ENCODE data around the gene RBMS3.

Gene RBMS3

DNA sequence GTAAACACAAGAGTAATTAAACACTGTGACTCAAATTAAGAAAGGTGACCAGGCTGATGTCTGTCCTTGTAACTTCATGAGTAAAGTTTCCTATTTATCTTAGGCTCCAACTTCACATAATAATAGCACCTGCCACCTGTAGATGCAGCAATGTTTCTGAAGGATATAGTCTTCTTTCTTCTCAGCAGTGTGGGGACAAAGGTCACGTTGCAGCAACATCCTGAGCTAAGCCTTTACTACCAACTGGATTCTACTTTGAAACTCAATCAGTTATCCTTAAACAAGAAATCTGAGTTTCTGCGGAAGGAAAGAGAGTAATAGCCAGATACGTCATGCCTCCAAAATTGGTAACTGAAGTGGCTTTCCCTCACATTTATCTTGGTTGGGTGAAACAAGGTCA is 253.1 kb downstream of the RBMS3 start:
- no peak overlapping the region for H3K4me3 ChIP-seq (replicated peaks; ENCODE audit: low read depth, low read length)
- no peak for TF ChIP-seq CTCF (IDR thresholded peaks at IDR 0.05; ENCODE audit: insufficient read depth, low read length, poor library complexity, severe bottlenecking)
- H3K27me3 ChIP-seq (replicated peaks; ENCODE audit: control insufficient read depth, insufficient read depth, low read length) = no peaks in the 10 kb centered on the region
- H3K36me3 ChIP-seq (ENCODE audit: control insufficient read depth, insufficient read depth, low read length) = no peaks in the 10 kb centered on the region
- no peak for DNase-seq (ENCODE audit: extremely low read depth, insufficient read length)

- Histone ChIP-seq H3K4me3 (replicated peaks; ENCODE audit: low read depth, low read length) (no peak overlapping the region), H3K27me3 (replicated peaks; ENCODE audit: control insufficient read depth, insufficient read depth, low read length) (no peaks in the 10 kb centered on the region), H3K36me3 (ENCODE audit: control insufficient read depth, insufficient read depth, low read length) (no peaks in the 10 kb centered on the region)
- DNase-seq (ENCODE audit: extremely low read depth, insufficient read length) = no peak
- no peak for TF ChIP-seq CTCF (IDR thresholded peaks at IDR 0.05; ENCODE audit: insufficient read depth, low read length, poor library complexity, severe bottlenecking)
Observed at GRCh38 chr3:29536016-29536758, 255.3 kb downstream of the RBMS3 start.

DNA sequence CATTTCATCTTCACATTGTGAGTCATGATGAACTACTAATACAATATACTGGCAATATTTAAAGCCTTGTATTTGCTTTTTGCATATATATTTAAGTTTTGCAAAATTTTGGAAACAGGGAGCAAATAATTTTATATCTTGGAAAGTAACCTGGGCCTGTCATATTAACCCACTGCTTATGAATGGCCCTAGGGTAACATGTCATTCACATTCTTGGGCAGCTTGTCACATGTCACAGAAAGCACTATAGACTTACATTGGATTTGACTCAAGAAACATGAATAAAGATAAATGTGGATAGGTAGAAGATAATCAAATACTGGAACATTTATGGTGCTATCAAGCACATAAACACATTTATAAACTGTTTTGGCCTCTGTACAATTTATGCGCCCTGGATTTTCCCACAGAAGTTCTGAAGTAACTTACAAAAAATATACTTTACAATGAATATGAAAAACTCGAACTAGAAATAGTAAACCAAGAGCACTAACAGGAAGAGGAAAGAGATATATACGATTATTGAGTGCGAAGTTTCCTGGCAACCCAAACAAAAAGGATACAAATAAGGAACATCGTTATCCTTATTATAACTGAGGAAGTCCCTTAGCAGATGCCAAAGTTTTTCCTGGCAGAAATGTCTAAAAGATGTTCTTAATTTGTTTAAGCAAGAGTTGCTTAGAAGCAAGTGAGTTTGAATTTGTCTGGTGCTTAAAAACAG is 257.2 kb downstream of the RBMS3 start:
- Histone ChIP-seq H3K36me3 (ENCODE audit: control insufficient read depth, insufficient read depth, low read length) (no peaks in the 10 kb centered on the region), H3K27me3 (replicated peaks; ENCODE audit: control insufficient read depth, insufficient read depth, low read length) (no peaks in the 10 kb centered on the region), H3K4me3 (replicated peaks; ENCODE audit: low read depth, low read length) (no peak overlapping the region)
- no peak for DNase-seq (ENCODE audit: extremely low read depth, insufficient read length)
- no peak for TF ChIP-seq CTCF (IDR thresholded peaks at IDR 0.05; ENCODE audit: insufficient read depth, low read length, poor library complexity, severe bottlenecking)

- no peak for DNase-seq (ENCODE audit: extremely low read depth, insufficient read length)
- H3K27me3 ChIP-seq (replicated peaks; ENCODE audit: control insufficient read depth, insufficient read depth, low read length) = no peaks in the 10 kb centered on the region
- no peak for TF ChIP-seq CTCF (IDR thresholded peaks at IDR 0.05; ENCODE audit: insufficient read depth, low read length, poor library complexity, severe bottlenecking)
- no peaks in the 10 kb centered on the region for H3K36me3 ChIP-seq (ENCODE audit: control insufficient read depth, insufficient read depth, low read length)
- H3K4me3 ChIP-seq (replicated peaks; ENCODE audit: low read depth, low read length) = no peak overlapping the region
Observed at GRCh38 chr3:29538610-29538958, 257.7 kb downstream of the RBMS3 start.

DNA sequence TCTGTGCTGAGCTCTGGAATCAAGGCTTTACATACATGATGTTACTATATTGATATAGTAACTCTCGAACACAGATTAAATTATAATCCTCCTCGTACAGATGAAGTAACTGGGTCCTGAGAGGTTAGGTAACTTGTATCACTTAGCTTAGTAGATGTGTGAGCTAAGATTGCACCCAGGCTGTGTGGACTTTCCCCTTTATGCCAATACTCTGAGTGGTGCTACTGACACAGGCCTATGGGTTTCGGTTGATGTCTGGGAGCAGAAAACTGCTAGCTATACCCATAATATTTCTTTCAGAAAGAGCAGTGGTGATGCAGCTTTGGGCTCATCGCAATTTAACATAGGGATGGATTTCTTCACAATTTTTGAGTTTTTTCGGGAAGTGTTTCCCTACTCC is 259.7 kb downstream of the RBMS3 start:
- H3K27me3 ChIP-seq (replicated peaks; ENCODE audit: control insufficient read depth, insufficient read depth, low read length) = no peaks in the 10 kb centered on the region
- TF ChIP-seq CTCF (IDR thresholded peaks at IDR 0.05; ENCODE audit: insufficient read depth, low read length, poor library complexity, severe bottlenecking) = no peak
- no peak overlapping the region for H3K4me3 ChIP-seq (replicated peaks; ENCODE audit: low read depth, low read length)
- no peak for DNase-seq (ENCODE audit: extremely low read depth, insufficient read length)
- no peaks in the 10 kb centered on the region for H3K36me3 ChIP-seq (ENCODE audit: control insufficient read depth, insufficient read depth, low read length)
